Astrocyte of the spinal cord (primary cell): Measurements from ENCODE around the gene HOXA3.

Experiments used
- DNase-seq: peaks from one replicate; pipeline ENCODE4 v3.0.0; 2011; ENCODE audit warnings: low read depth, low spot score
- H3K4me3 ChIP-seq: 2 replicates; pipeline ENCODE4 v1.5.1; 2011; ENCODE audit warnings: low read depth, mild to moderate bottlenecking, low read length, moderate library complexity
- CTCF ChIP-seq: IDR thresholded peaks from 2 replicates; pipeline ENCODE4 v1.5.1; 2012; ENCODE audit warnings: low read depth, mild to moderate bottlenecking, low read length, inconsistent platforms
- in situ Hi-C: cut with HindIII; loops from 2 replicates; pipeline ENCODE4 v1.10.0; 2017; ENCODE audit warnings: low sequenced_read_pairs

Gene HOXA3

GRCh38 chr7:27128776-27129728, 23.3 kb downstream of the HOXA3 start:
- peak overlapping the region; percentile 53 for H3K4me3 ChIP-seq
- DNase-seq: no peak
- no peak for TF ChIP-seq CTCF
- in situ Hi-C loops: loop anchor here (10.0 kb wide), 1 partner anchor 274 kb away; no protein-coding TSS in a partner anchor

- TF ChIP-seq CTCF: no peak
- peak; percentile 76 for DNase-seq
- in situ Hi-C loops: loop anchor here (10.0 kb wide), 1 partner anchor 273 kb away; no protein-coding TSS in a partner anchor
- no peak overlapping the region for H3K4me3 ChIP-seq
Measured at GRCh38 chr7:27128034-27128433, 24.3 kb downstream of the HOXA3 start.

DNA sequence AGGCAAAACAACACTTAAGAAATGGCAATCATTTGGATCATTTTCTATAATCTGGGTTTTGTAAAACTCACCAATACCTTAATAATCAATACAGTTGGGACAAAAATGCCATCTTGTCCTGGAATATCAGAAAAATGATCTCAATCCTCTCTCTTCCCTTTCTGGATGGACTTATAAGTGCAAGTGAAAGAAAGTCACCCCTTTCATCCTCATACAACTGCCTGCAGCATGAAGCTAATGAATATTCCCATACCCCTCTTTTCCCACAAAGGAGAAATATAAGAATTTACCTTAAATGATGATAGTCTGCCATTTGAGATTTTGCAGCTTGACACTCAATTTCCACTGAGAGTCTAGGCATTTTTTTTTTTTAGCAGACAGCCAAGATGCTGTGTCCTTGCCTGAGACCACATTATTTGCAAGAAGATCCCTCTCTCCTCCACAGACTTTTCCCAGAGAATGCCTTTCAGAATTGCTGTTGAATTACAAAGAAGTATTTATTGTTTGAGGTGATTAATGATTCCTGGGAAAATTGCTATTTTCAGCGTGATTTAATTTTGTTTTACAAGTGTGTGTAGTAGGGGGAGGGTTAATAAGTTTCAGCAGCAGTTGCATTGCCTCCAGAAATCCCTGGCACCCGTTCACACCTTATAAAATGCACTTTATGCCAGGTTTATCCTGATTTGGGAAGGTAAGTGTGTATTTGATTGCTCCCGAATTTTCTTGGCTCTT, 25.6 kb downstream of the HOXA3 start:
- no peak for DNase-seq
- no peak overlapping the region for H3K4me3 ChIP-seq
- TF ChIP-seq CTCF: no peak
- in situ Hi-C loops: loop anchor here (10.0 kb wide), 1 partner anchor 272 kb away; no protein-coding TSS in a partner anchor

- no peak for TF ChIP-seq CTCF
- in situ Hi-C loops: loop anchor here (10.0 kb wide), 1 partner anchor 271 kb away; no protein-coding TSS in a partner anchor
- H3K4me3 ChIP-seq: no peak overlapping the region
- DNase-seq: no peak
Measured at GRCh38 chr7:27125986-27126394, 26.4 kb downstream of the HOXA3 start.

GRCh38 chr7:27124902-27125689, 27.3 kb downstream of the HOXA3 start:
- no peak overlapping the region for H3K4me3 ChIP-seq
- no peak for DNase-seq
- TF ChIP-seq CTCF: no peak
- in situ Hi-C loops: loop anchor here (10.0 kb wide), 1 partner anchor 270 kb away; no protein-coding TSS in a partner anchor
